SJCRH30 (cell line): Measurements from ENCODE around the gene SLC44A1. TPM values are rescaled to one million over a fixed set of nuclear protein-coding genes. Genes with fewer than 3 reads are reported as not detected.

Source experiments
- DNase-seq, 2 experiments: peaks; one replicate each; pipeline ENCODE4 v3.0.0-alpha.2; 2015 to 2020
- H3K27ac ChIP-seq: fragments of 250-450 bp; sonication (Bioruptor Pico); 2 replicates; pipeline ENCODE4 v1.5.1; 2020; ENCODE audit warnings: mild to moderate bottlenecking, moderate library complexity
- H3K27me3 ChIP-seq: fragments of 250-450 bp; sonication (Bioruptor Pico); 2 replicates; pipeline ENCODE4 v1.5.1; 2020; ENCODE audit warnings: mild to moderate bottlenecking, moderate library complexity
- H3K36me3 ChIP-seq: fragments of 250-450 bp; sonication (Bioruptor Pico); 2 replicates; pipeline ENCODE4 v1.5.1; 2020; ENCODE audit warnings: mild to moderate bottlenecking, moderate library complexity
- H3K4me1 ChIP-seq: fragments of 250-450 bp; sonication (Bioruptor Pico); 2 replicates; pipeline ENCODE4 v1.5.1; 2020; ENCODE audit warnings: mild to moderate bottlenecking, moderate library complexity
- H3K4me3 ChIP-seq: fragments of 250-450 bp; sonication (Bioruptor Pico); 2 replicates; pipeline ENCODE4 v1.5.1; 2020; ENCODE audit warnings: mild to moderate bottlenecking, moderate library complexity
- H3K9me3 ChIP-seq: fragments of 250-450 bp; sonication (Bioruptor Pico); replicated peaks from 2 replicates; pipeline ENCODE4 v1.5.1; 2020; ENCODE audit warnings: mild to moderate bottlenecking, moderate library complexity
- total RNA-seq: library from RNA; depleted of rRNA; stranded (reverse); fragments of >200 nt; shearing (Covaris generic); gene quantifications from 2 replicates; pipeline ENCODE4 v1.2.3, GENCODE V29; 2014

Gene SLC44A1
- total RNA-seq, 1 experiment from 2014 or later: 17.9 TPM

DNA sequence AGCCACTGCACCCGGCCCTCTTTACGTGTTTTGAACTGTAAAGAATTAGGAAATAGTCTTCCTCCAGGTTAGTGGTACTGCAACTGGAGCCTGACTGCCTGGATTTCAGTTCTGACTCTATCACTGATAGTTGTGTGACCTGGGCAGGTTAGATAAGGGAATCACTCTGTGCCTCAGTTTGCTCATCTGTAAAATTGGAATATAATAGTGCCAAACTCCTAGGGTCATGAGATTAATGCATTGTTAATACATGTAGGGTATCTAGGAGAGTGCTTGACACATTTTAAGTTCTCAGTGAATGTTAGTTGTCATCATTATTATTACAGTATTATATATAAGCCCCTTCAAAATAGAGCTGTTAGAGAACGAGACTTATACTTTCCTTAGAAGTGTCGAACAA, 130.9 kb downstream of the SLC44A1 start:
- no peaks in the 10 kb centered on the region; the same call in 1 of the 2 replicates for H3K36me3 ChIP-seq
- H3K27ac ChIP-seq: no peak overlapping the region
- H3K4me3 ChIP-seq: no peak overlapping the region
- no peaks in the 10 kb centered on the region for H3K4me1 ChIP-seq
- no peaks in the 10 kb centered on the region for H3K27me3 ChIP-seq
- H3K9me3 ChIP-seq: no peaks in the 10 kb centered on the region
- no peak for DNase-seq

- Histone ChIP-seq H3K4me3 (no peak overlapping the region), H3K27ac (no peak overlapping the region), H3K9me3 (no peaks in the 10 kb centered on the region), H3K27me3 (no peaks in the 10 kb centered on the region), H3K4me1 (no peaks in the 10 kb centered on the region), H3K36me3 (no peaks in the 10 kb centered on the region; the same call in 1 of the 2 replicates)
- DNase-seq: no peak
Observed at GRCh38 chr9:105376893-105377292, 132.4 kb downstream of the SLC44A1 start.

DNA sequence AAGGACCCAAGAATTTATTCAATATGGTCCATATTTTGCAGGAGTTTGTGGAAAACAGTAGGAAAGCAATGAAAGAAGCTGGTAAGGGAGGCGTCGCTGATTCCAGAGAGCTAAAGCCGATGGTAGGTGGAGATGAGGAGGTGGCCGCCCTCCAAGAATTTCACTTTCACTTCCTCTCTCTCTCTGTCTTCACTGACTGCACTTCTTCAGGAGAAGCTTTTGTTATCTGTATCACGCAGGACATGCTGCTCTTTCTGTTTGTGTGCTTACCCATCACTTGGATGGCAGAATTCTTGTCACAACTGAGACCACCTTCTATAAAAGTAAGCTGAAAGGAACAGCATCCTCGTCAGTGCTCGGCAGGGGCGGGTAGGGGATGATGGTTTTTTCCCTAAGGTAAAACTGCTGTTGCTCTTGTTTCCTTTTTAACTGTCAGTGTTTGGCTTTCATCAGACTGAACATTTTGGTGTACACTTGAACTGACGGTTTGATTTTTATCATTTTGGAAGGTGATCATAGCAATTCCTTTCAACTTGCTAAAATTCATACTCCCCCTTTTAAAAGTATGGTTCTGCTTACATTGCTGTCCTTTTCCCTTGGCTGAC, 141.0 kb downstream of the SLC44A1 start:
- no peaks in the 10 kb centered on the region for H3K36me3 ChIP-seq

GRCh38 chr9:105389796-105390195, 145.3 kb downstream of the SLC44A1 start:
- Histone ChIP-seq H3K27me3 (no peaks in the 10 kb centered on the region), H3K36me3 (no peaks in the 10 kb centered on the region), H3K9me3 (no peaks in the 10 kb centered on the region), H3K4me1 (no peaks in the 10 kb centered on the region), H3K27ac (no peak overlapping the region), H3K4me3 (no peak overlapping the region)
- DNase-seq: no peak

More for the DNA sequence above, 141.0 kb downstream of the SLC44A1 start:
- Histone ChIP-seq H3K9me3 (no peaks in the 10 kb centered on the region), H3K27ac (no peak overlapping the region), H3K4me1 (no peaks in the 10 kb centered on the region), H3K27me3 (no peaks in the 10 kb centered on the region), H3K4me3 (no peak overlapping the region)
- no peak for DNase-seq

DNA sequence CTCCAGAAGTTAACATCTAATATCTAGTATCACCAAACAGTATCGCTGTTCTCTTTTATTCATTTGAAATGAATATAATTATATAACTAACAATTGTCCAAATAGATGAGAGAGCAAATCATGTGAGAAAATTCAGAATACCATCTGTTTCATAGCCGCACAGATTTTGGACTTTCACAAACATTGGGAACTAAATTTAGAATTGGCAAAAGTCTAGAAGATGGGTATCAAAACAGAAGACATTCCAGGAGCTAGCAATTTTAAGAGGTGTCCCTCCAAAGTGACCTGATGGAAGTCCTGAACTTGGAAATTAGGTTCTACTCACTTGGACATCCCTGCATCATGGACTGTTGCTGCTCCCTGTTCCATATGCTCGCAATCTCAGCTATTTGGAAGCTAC, 146.4 kb downstream of the SLC44A1 start:
- H3K27ac ChIP-seq: no peak overlapping the region
- no peak for DNase-seq
- H3K27me3 ChIP-seq: no peaks in the 10 kb centered on the region
- no peaks in the 10 kb centered on the region for H3K36me3 ChIP-seq
- H3K4me1 ChIP-seq: no peaks in the 10 kb centered on the region
- H3K9me3 ChIP-seq: no peaks in the 10 kb centered on the region
- H3K4me3 ChIP-seq: no peak overlapping the region

- Histone ChIP-seq H3K36me3 (no peaks in the 10 kb centered on the region), H3K27me3 (no peaks in the 10 kb centered on the region), H3K9me3 (no peaks in the 10 kb centered on the region), H3K4me1 (no peaks in the 10 kb centered on the region), H3K27ac (no peak overlapping the region), H3K4me3 (no peak overlapping the region)
- DNase-seq: no peak
Observed at GRCh38 chr9:105391288-105391687, 146.8 kb downstream of the SLC44A1 start.

DNA sequence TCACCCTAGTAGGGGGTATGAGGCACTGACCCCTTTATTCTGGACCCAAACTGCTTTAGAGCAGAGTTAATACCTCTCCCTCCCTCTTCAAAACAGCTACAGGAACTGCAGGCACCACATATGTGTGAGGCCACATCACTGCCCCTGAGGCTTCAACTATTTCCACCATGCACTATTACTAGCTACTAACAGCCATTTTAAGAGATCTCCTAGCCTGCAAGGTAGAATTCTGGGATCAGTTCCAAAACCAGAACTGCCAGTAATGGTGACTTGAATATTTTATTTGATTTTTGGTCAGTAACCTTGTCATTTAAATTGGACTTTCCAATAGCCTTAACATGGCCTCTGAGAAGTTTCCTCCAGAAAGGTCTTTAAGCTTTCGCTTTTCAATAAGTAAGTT, 148.1 kb downstream of the SLC44A1 start:
- no peaks in the 10 kb centered on the region for H3K27me3 ChIP-seq
- H3K9me3 ChIP-seq: no peaks in the 10 kb centered on the region
- no peaks in the 10 kb centered on the region for H3K36me3 ChIP-seq
- H3K4me3 ChIP-seq: no peak overlapping the region
- no peaks in the 10 kb centered on the region for H3K4me1 ChIP-seq
- no peak overlapping the region for H3K27ac ChIP-seq
- DNase-seq: no peak

- Histone ChIP-seq H3K4me1 (no peaks in the 10 kb centered on the region), H3K4me3 (no peak overlapping the region), H3K27ac (no peak overlapping the region), H3K9me3 (no peaks in the 10 kb centered on the region), H3K27me3 (no peaks in the 10 kb centered on the region), H3K36me3 (no peaks in the 10 kb centered on the region)
- DNase-seq: no peak
Observed at GRCh38 chr9:105393576-105394344, 149.3 kb downstream of the SLC44A1 start.

GRCh38 chr9:105396441-105396840, 152.0 kb downstream of the SLC44A1 start:
- H3K27me3 ChIP-seq: no peaks in the 10 kb centered on the region; the same call in 1 of the 2 replicates
- no peaks in the 10 kb centered on the region for H3K4me1 ChIP-seq
- no peaks in the 10 kb centered on the region for H3K36me3 ChIP-seq
- no peak overlapping the region for H3K4me3 ChIP-seq
- DNase-seq: no peak
- no peak overlapping the region for H3K27ac ChIP-seq
- H3K9me3 ChIP-seq: no peaks in the 10 kb centered on the region

- Histone ChIP-seq H3K27ac (no peak overlapping the region), H3K4me3 (no peak overlapping the region), H3K9me3 (no peaks in the 10 kb centered on the region), H3K36me3 (no peaks in the 10 kb centered on the region), H3K4me1 (no peaks in the 10 kb centered on the region), H3K27me3 (no peaks in the 10 kb centered on the region; the same call in 1 of the 2 replicates)
- DNase-seq: no peak
Observed at GRCh38 chr9:105396901-105397300, 152.4 kb downstream of the SLC44A1 start.

GRCh38 chr9:105399117-105399516, 154.7 kb downstream of the SLC44A1 start:
- Histone ChIP-seq H3K36me3 (no peaks in the 10 kb centered on the region), H3K27me3 (no peaks in the 10 kb centered on the region; the same call in 1 of the 2 replicates), H3K9me3 (no peaks in the 10 kb centered on the region), H3K4me3 (no peak overlapping the region), H3K4me1 (no peaks in the 10 kb centered on the region), H3K27ac (no peak overlapping the region)
- no peak for DNase-seq

GRCh38 chr9:105401651-105402050, 157.2 kb downstream of the SLC44A1 start:
- no peaks in the 10 kb centered on the region for H3K9me3 ChIP-seq
- H3K4me3 ChIP-seq: no peak overlapping the region
- DNase-seq: no peak
- H3K4me1 ChIP-seq: peaks cover 11% of the 10 kb centered on the region
- H3K27me3 ChIP-seq: no peaks in the 10 kb centered on the region; the same call in 1 of the 2 replicates
- H3K36me3 ChIP-seq: no peaks in the 10 kb centered on the region
- H3K27ac ChIP-seq: no peak overlapping the region

- no peaks in the 10 kb centered on the region for H3K36me3 ChIP-seq
- H3K9me3 ChIP-seq: no peaks in the 10 kb centered on the region
- no peak overlapping the region for H3K27ac ChIP-seq
- peaks cover 11% of the 10 kb centered on the region for H3K4me1 ChIP-seq
- H3K27me3 ChIP-seq: no peaks in the 10 kb centered on the region; the same call in 1 of the 2 replicates
- no peak for DNase-seq
- H3K4me3 ChIP-seq: no peak overlapping the region
Observed at GRCh38 chr9:105403552-105404248, 159.2 kb downstream of the SLC44A1 start.

DNA sequence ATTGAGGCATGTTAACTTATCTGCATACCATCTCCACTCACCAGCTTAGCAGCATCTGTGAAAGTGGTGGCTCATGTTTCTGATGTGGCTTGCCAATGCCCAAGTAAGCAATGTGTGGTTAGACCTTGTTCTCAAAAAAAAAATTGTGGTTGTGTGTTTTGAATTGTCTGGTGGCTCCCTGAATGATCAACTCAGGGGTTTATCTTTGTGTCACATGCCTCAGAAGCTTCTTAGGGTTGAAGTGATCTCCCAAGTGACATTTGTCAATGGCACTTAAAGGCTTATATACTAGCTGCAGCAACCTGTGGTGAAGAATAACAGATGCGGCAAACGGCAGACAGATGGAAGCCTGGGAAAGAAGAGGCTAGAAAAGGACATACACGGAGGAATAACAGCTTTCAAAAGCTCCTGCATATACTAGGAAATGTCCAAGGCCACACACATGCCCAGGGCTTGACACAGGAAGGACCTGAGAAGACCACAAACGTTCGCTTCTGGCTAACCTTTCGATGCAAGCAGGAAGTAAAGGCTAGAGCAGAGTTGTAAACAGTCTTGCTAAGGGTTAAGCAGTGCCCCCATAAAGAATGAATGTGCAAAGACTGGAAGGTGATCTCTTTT, 161.2 kb downstream of the SLC44A1 start:
- DNase-seq: peak; percentile 53 to 78
- Histone ChIP-seq H3K9me3 (no peaks in the 10 kb centered on the region), H3K36me3 (no peaks in the 10 kb centered on the region), H3K27ac (no peak overlapping the region), H3K4me3 (no peak overlapping the region), H3K27me3 (no peaks in the 10 kb centered on the region; the same call in 1 of the 2 replicates), H3K4me1 (peaks cover 11% of the 10 kb centered on the region)

- Histone ChIP-seq H3K9me3 (no peaks in the 10 kb centered on the region), H3K4me3 (no peak overlapping the region), H3K27ac (no peak overlapping the region), H3K4me1 (peaks cover 11% of the 10 kb centered on the region), H3K27me3 (no peaks in the 10 kb centered on the region; the same call in 1 of the 2 replicates), H3K36me3 (no peaks in the 10 kb centered on the region)
- DNase-seq: no peak
Observed at GRCh38 chr9:105406369-105406768, 161.9 kb downstream of the SLC44A1 start.
